ENCODE results near the gene KIF1C.

DNA sequence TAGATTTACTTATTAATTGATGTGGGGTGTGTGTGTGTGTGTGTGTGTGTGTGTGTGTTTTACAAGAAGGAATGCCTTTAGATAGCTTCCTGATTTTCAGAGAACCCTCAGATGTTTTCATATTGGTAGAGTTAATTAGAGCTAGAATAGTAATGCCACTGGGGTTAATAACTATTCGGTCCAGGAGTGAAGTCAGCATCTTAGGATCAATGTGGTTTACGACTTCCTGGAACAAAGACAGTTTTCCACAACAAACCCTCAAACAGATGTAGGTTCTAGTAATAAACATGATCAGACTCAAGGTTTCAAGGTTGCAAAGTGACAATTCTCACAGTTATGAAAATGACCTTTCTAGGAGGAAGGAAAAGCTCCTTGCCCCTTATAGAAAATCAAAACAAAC is 49.7 kb downstream of the KIF1C start:
- TF ChIP-seq POLR2A (IDR thresholded peaks at IDR 0.05; ENCODE audit: borderline replicate concordance, extremely low read depth, insufficient read depth, insufficient read length) (no peak), YY1 (IDR thresholded peaks at IDR 0.05; ENCODE audit: extremely low read depth, insufficient replicate concordance, low read depth, low read length) (no peak), SIN3A (IDR thresholded peaks at IDR 0.05; ENCODE audit: low read depth) (no peak), CBX3 (IDR thresholded peaks at IDR 0.05; ENCODE audit: low read depth) (no peak), SP1 (IDR thresholded peaks at IDR 0.05; ENCODE audit: low read depth) (no peak), JUND (IDR thresholded peaks at IDR 0.05) (no peak)
- TF ChIP-seq, protein P1, sequence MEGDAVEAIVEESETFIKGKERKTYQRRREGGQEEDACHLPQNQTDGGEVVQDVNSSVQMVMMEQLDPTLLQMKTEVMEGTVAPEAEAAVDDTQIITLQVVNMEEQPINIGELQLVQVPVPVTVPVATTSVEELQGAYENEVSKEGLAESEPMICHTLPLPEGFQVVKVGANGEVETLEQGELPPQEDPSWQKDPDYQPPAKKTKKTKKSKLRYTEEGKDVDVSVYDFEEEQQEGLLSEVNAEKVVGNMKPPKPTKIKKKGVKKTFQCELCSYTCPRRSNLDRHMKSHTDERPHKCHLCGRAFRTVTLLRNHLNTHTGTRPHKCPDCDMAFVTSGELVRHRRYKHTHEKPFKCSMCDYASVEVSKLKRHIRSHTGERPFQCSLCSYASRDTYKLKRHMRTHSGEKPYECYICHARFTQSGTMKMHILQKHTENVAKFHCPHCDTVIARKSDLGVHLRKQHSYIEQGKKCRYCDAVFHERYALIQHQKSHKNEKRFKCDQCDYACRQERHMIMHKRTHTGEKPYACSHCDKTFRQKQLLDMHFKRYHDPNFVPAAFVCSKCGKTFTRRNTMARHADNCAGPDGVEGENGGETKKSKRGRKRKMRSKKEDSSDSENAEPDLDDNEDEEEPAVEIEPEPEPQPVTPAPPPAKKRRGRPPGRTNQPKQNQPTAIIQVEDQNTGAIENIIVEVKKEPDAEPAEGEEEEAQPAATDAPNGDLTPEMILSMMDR (IDR thresholded peaks at IDR 0.05 in 2 of 3, conservative IDR thresholded peaks at IDR 0.05 in 1 of 3; ENCODE audit: borderline replicate concordance in 1 of 3, insufficient read depth in 1 of 3, low read depth in 2 of 3, low read length in 2 of 3), result no peak
- TF ChIP-seq, protein P2, sequence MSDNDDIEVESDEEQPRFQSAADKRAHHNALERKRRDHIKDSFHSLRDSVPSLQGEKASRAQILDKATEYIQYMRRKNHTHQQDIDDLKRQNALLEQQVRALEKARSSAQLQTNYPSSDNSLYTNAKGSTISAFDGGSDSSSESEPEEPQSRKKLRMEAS (IDR thresholded peaks at IDR 0.05), result no peak
